Keratinocyte (primary cell): Measurements from ENCODE around the gene KLHL35. TPM values are rescaled to one million over a fixed set of nuclear protein-coding genes. Genes with fewer than 3 reads are reported as not detected.

Source experiments
- DNase-seq: peaks from one replicate; pipeline ENCODE4 v3.0.0-alpha.2; 2011; ENCODE audit warnings: low read depth, missing footprints, low spot score
- FAIRE-seq: peaks from 2 replicates; lab custom pipeline; 2011; peaks lifted over from hg19 to GRCh38; lab: Jason Lieb, UNC
- H2AFZ ChIP-seq: 2 replicates; pipeline ENCODE4 v1.6.0; 2012; ENCODE audit warnings: low read length, control low read depth, inconsistent platforms; ENCODE audit not compliant: control insufficient read depth
- H3K27ac ChIP-seq: 2 replicates; pipeline ENCODE4 v1.5.1; 2011; ENCODE audit warnings: low read length; ENCODE audit not compliant: control insufficient read depth, insufficient read depth
- H3K27me3 ChIP-seq: 3 replicates; pipeline ENCODE4 v1.6.0; 2011; ENCODE audit warnings: low read length; ENCODE audit not compliant: control insufficient read depth, insufficient read depth; ENCODE audit errors: extremely low read depth
- H3K36me3 ChIP-seq, 2 experiments: 2 replicates in 1 of 2; 3 replicates in 1 of 2; pipeline ENCODE4 v1.5.1; 2011; ENCODE audit warnings: low read length in 2 of 2, mild to moderate bottlenecking in 1 of 2; ENCODE audit not compliant: control insufficient read depth in 2 of 2, insufficient read depth in 2 of 2; ENCODE audit errors: extremely low read depth in 1 of 2
- H3K4me1 ChIP-seq: 3 replicates; pipeline ENCODE4 v1.5.1; 2011; ENCODE audit warnings: low read length; ENCODE audit not compliant: control insufficient read depth, insufficient read depth; ENCODE audit errors: extremely low read depth
- H3K4me2 ChIP-seq: 3 replicates; pipeline ENCODE4 v1.6.0; 2011; ENCODE audit warnings: low read depth, low read length; ENCODE audit not compliant: control insufficient read depth, insufficient read depth; ENCODE audit errors: extremely low read depth
- H3K4me3 ChIP-seq, 3 experiments: fragments of 200-600 bp in 1 of 3; sonication (generic) in 1 of 3; 2 replicates in 2 of 3; 3 replicates in 1 of 3; pipeline ENCODE4 v1.5.1; 2011 to 2016; ENCODE audit warnings: low read length in 3 of 3, mild to moderate bottlenecking in 3 of 3, control low read depth in 2 of 3, inconsistent platforms in 1 of 3, low read depth in 1 of 3, mixed read lengths in 1 of 3, mixed run types in 1 of 3, moderate library complexity in 1 of 3; ENCODE audit not compliant: control insufficient read depth in 2 of 3, insufficient read depth in 2 of 3; ENCODE audit errors: extremely low read depth in 1 of 3
- H3K79me2 ChIP-seq: 2 replicates; pipeline ENCODE4 v1.6.0; 2012; ENCODE audit warnings: low read length; ENCODE audit not compliant: control insufficient read depth, insufficient read depth
- H3K9ac ChIP-seq: 3 replicates; pipeline ENCODE4 v1.6.0; 2011; ENCODE audit warnings: low read length; ENCODE audit not compliant: control insufficient read depth, insufficient read depth; ENCODE audit errors: extremely low read depth
- H3K9me1 ChIP-seq: 3 replicates; pipeline ENCODE4 v1.6.0; 2011; ENCODE audit warnings: low read length; ENCODE audit not compliant: control insufficient read depth, insufficient read depth; ENCODE audit errors: extremely low read depth
- H3K9me3 ChIP-seq: 2 replicates; pipeline ENCODE4 v1.5.1; 2012; ENCODE audit warnings: low read depth, low read length; ENCODE audit not compliant: control insufficient read depth
- H4K20me1 ChIP-seq: 3 replicates; pipeline ENCODE4 v1.6.0; 2011; ENCODE audit warnings: low read length; ENCODE audit not compliant: control insufficient read depth, insufficient read depth; ENCODE audit errors: extremely low read depth
- EZH2 ChIP-seq: IDR thresholded peaks from one replicate; pipeline ENCODE4 v1.6.1; 2012; ENCODE audit warnings: inconsistent platforms, mild to moderate bottlenecking, low read length, moderate library complexity
- dilution Hi-C: fragments of 300-500 bp; cut with MboI; formaldehyde crosslinking; loops from one replicate; pipeline ENCODE4 v1.7.0; 2020; ENCODE audit warnings: low sequenced_read_pairs; ENCODE audit not compliant: extremely low pct_ligation_motif_present
- polyA plus RNA-seq, 5 experiments: library from polyadenylated mRNA; depleted of rRNA in 3 of 5; stranded (reverse) in 3 of 5; stranded (forward) in 1 of 5; unstranded in 1 of 5; fragments of >200 nt; gene quantifications; 1 replicate in 1 of 5; 2 replicates in 3 of 5; 3 replicates in 1 of 5; pipeline versions ENCODE4 v1.2.1 to v1.2.3, GENCODE V29; 2011 to 2012; ENCODE audit warnings: missing spikeins in 2 of 5, low read depth in 1 of 5, low replicate concordance in 1 of 5
- TF ChIP-seq, protein P1 (sequence below), 3 experiments: IDR thresholded peaks in 1 of 3; conservative IDR thresholded peaks in 1 of 3; optimal IDR thresholded peaks in 1 of 3; 2 replicates in 2 of 3; 3 replicates in 1 of 3; pipeline versions ENCODE3 to v1.5.1; 2011; ENCODE audit warnings: low read length in 3 of 3, mild to moderate bottlenecking in 3 of 3, moderate library complexity in 2 of 3, control low read depth in 1 of 3, inconsistent platforms in 1 of 3; ENCODE audit not compliant: insufficient read depth in 2 of 3; ENCODE audit errors: extremely low read depth in 1 of 3

Gene KLHL35
- polyA plus RNA-seq, 1 donor (not counting 4 experiments of a cell fraction or from before 2014, with no cell fraction given): 0.58 TPM

DNA sequence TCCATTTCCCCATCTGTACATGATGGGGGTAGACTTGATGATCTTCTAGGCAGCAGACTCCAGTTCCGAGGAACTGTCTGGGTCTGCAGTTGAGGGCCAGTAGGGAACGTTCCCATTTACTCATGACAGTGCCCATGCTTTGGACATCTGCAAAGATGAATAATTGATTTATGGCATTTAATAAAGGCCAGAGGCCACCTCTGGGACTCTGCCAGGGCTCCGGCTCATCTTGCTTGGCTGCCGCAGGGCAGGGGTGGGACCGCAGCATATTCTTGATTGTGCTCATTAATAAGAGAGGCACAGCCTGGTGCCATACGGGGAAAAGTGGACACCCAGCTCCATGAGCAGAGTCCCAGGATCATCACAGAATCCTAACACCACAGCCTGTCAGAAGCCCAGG, 28.1 kb upstream of the KLHL35 start:
- H3K4me2 ChIP-seq: no peak overlapping the region
- H3K9me3 ChIP-seq: no peaks in the 10 kb centered on the region
- no peak for TF ChIP-seq EZH2
- TF ChIP-seq, protein P1, sequence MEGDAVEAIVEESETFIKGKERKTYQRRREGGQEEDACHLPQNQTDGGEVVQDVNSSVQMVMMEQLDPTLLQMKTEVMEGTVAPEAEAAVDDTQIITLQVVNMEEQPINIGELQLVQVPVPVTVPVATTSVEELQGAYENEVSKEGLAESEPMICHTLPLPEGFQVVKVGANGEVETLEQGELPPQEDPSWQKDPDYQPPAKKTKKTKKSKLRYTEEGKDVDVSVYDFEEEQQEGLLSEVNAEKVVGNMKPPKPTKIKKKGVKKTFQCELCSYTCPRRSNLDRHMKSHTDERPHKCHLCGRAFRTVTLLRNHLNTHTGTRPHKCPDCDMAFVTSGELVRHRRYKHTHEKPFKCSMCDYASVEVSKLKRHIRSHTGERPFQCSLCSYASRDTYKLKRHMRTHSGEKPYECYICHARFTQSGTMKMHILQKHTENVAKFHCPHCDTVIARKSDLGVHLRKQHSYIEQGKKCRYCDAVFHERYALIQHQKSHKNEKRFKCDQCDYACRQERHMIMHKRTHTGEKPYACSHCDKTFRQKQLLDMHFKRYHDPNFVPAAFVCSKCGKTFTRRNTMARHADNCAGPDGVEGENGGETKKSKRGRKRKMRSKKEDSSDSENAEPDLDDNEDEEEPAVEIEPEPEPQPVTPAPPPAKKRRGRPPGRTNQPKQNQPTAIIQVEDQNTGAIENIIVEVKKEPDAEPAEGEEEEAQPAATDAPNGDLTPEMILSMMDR (optimal IDR thresholded peaks at IDR 0.05 in 1 of 3, IDR thresholded peaks at IDR 0.05 in 1 of 3, conservative IDR thresholded peaks at IDR 0.05 in 1 of 3; ENCODE audit: extremely low read depth in 1 of 3, insufficient read depth in 2 of 3, low read length in 3 of 3): no peak
- H3K9ac ChIP-seq: no peak overlapping the region
- no peak for DNase-seq
- no peak overlapping the region for H3K4me3 ChIP-seq
- no peaks in the 10 kb centered on the region for H3K9me1 ChIP-seq
- dilution Hi-C loops: no loop called here
- no peaks in the 10 kb centered on the region for H3K79me2 ChIP-seq
- H4K20me1 ChIP-seq: no peaks in the 10 kb centered on the region
- FAIRE-seq: no peak
- H3K27ac ChIP-seq: no peak overlapping the region
- H3K36me3 ChIP-seq: no peaks in the 10 kb centered on the region
- H3K27me3 ChIP-seq: no peaks in the 10 kb centered on the region
- no peak overlapping the region for H2AFZ ChIP-seq
- H3K4me1 ChIP-seq: peaks cover under 1% of the 10 kb centered on the region

DNA sequence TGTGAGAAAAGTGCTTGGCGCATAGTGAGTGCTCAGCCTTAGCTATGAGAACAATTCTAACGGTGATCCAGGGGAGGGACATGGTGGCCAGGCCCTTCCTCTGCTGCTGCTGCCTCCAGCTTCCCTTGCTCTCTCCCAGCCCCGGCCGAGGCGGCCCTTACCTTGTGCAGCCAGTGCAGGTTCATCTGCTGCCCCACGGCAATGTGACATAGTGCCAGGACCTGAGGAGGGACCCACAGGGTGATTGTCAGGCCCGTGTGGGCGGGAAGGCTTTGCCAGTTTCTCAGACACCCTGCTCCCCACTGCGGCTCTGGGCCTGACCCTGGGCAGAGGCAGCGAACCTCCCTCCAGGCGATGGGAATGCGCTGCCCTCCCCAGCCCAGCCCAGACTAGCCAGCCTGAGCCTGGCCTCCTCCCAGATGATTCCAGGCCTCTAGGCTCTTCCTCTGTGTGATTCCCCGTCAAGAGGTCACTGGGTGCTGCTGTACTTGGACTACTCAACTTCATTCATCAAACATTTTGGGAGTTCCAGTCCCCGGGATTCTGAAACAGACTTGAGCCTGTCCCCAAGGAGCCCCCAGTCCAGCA, 23.7 kb upstream of the KLHL35 start:
- no peak overlapping the region for H3K27ac ChIP-seq
- H3K9me1 ChIP-seq: no peaks in the 10 kb centered on the region
- no peak for FAIRE-seq
- DNase-seq: no peak
- no peaks in the 10 kb centered on the region for H3K79me2 ChIP-seq
- TF ChIP-seq EZH2: no peak
- TF ChIP-seq, protein P1 (optimal IDR thresholded peaks at IDR 0.05 in 1 of 3, IDR thresholded peaks at IDR 0.05 in 1 of 3, conservative IDR thresholded peaks at IDR 0.05 in 1 of 3; ENCODE audit: extremely low read depth in 1 of 3, insufficient read depth in 2 of 3, low read length in 3 of 3): no peak
- H3K4me1 ChIP-seq: no peaks in the 10 kb centered on the region
- no peak overlapping the region for H3K4me3 ChIP-seq
- H3K9ac ChIP-seq: no peak overlapping the region
- no peak overlapping the region for H2AFZ ChIP-seq
- dilution Hi-C loops: no loop called here
- no peaks in the 10 kb centered on the region for H3K36me3 ChIP-seq
- no peaks in the 10 kb centered on the region for H4K20me1 ChIP-seq
- H3K27me3 ChIP-seq: peaks cover 4% of the 10 kb centered on the region
- H3K9me3 ChIP-seq: no peaks in the 10 kb centered on the region
- H3K4me2 ChIP-seq: no peak overlapping the region
